ENCODE results near the gene NFKBIB.

DNA sequence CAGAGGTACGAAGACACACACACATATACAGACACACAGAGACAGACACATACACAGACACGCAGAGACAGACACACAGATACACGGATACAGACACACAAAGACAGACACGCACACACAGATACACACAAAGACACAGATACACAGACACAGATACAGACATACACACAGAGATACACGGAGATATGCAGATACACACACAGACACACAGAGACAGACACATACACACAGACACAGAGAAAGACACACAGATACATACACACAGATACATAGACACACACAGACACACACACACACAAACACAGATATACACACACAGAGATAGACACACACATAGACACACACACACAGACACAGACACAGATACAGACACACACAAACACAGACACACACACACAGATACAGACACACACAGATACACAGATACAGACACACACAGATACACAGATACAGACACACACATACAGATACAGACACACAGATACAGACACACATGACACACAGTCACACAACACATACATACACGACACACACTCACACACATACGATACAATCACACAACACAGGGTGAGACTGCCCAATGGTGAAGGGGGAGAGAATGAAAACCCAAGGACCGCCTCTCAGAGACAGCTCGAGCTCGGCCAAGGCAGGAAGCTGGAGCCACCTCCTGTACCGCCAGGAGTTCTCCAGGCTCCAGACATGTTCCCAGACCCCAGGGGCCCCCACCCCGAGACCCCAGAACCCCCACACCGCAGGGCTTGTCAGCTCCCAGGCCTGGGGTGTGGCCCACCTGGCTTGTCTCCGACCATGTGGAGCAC is 21.0 kb downstream of the NFKBIB start:
- TF ChIP-seq CTCF (IDR thresholded peaks at IDR 0.05): no peak
- TF ChIP-seq EP300 (IDR thresholded peaks at IDR 0.05): no peak
